GM23338 (cell line): ENCODE results near the gene CHIC2. TPM values are rescaled to one million over a fixed set of nuclear protein-coding genes. Genes with fewer than 3 reads are reported as not detected.
A peak's percentile ranks its signal among the peaks of the same experiment; 100 is the strongest.

Source experiments
- ATAC-seq: fragments of 200-7000 bp; cut with Tn5 transposase; 3 replicates; pipeline ENCODE4 v1.9.1; 2020
- DNase-seq: peaks from one replicate; pipeline ENCODE4 v3.0.0-alpha.2; 2015; ENCODE audit warnings: low spot score
- H2AFZ ChIP-seq: fragments of 200-600 bp; sonication (generic); 2 replicates; pipeline ENCODE4 v1.8.0; 2016; ENCODE audit warnings: antibody characterized with exemption, mild to moderate bottlenecking, moderate library complexity
- H3F3A ChIP-seq: fragments of 200-600 bp; sonication (generic); replicated peaks from 2 replicates; pipeline ENCODE4 v1.8.0; 2017; ENCODE audit warnings: antibody characterized with exemption, mixed run types, low read depth
- H3K27ac ChIP-seq: fragments of 200-600 bp; sonication (generic); 2 replicates; pipeline ENCODE4 v1.6.1; 2016; ENCODE audit warnings: low read depth
- H3K27me3 ChIP-seq: fragments of 200-600 bp; sonication (generic); 2 replicates; pipeline ENCODE4 v1.8.0; 2016; ENCODE audit warnings: mild to moderate bottlenecking, mixed run types, moderate library complexity; ENCODE audit not compliant: insufficient read depth
- H3K36me3 ChIP-seq: fragments of 200-600 bp; sonication (generic); 2 replicates; pipeline ENCODE4 v1.8.0; 2016; ENCODE audit warnings: mild to moderate bottlenecking; ENCODE audit not compliant: insufficient read depth
- H3K4me1 ChIP-seq: fragments of 200-600 bp; sonication (generic); 2 replicates; pipeline ENCODE4 v1.8.0; 2016; ENCODE audit warnings: mild to moderate bottlenecking, moderate library complexity; ENCODE audit not compliant: insufficient read depth
- H3K4me2 ChIP-seq: fragments of 200-600 bp; sonication (generic); 2 replicates; pipeline ENCODE4 v1.7.1; 2017; ENCODE audit warnings: mixed run types
- H3K4me3 ChIP-seq: fragments of 200-600 bp; sonication (generic); 2 replicates; pipeline ENCODE4 v1.6.1; 2016; ENCODE audit warnings: mixed run types
- H3K79me2 ChIP-seq: fragments of 200-600 bp; sonication (generic); replicated peaks from 2 replicates; pipeline ENCODE4 v1.8.0; 2017; ENCODE audit warnings: mild to moderate bottlenecking; ENCODE audit not compliant: insufficient read depth
- H3K9me2 ChIP-seq: fragments of 200-600 bp; sonication (generic); 2 replicates; pipeline ENCODE4 v1.8.0; 2017; ENCODE audit not compliant: insufficient read depth
- H4K20me1 ChIP-seq: fragments of 200-600 bp; sonication (generic); replicated peaks from 2 replicates; pipeline ENCODE4 v1.8.0; 2017; ENCODE audit warnings: mild to moderate bottlenecking; ENCODE audit not compliant: insufficient read depth
- H3K27ac Mint-ChIP-seq: 2 replicates; pipeline ENCODE4 v1.8.0; 2020; ENCODE audit warnings: inconsistent platforms, mild to moderate bottlenecking, moderate library complexity, mixed read lengths
- H3K27me3 Mint-ChIP-seq: 3 replicates; pipeline ENCODE4 v1.8.0; 2022; ENCODE audit warnings: low read depth, mild to moderate bottlenecking, moderate library complexity, mixed read lengths, inconsistent platforms; ENCODE audit not compliant: insufficient read depth, poor library complexity
- H3K36me3 Mint-ChIP-seq: 3 replicates; pipeline ENCODE4 v1.8.0; 2021; ENCODE audit warnings: low read depth, mild to moderate bottlenecking, inconsistent platforms, moderate library complexity, mixed read lengths
- H3K4me1 Mint-ChIP-seq: 3 replicates; pipeline ENCODE4 v1.8.0; 2020; ENCODE audit warnings: mild to moderate bottlenecking, inconsistent platforms, mixed read lengths
- H3K4me3 Mint-ChIP-seq: 3 replicates; pipeline ENCODE4 v1.8.0; 2021; ENCODE audit warnings: moderate library complexity, mild to moderate bottlenecking, inconsistent platforms, mixed read lengths
- H3K9me3 Mint-ChIP-seq: 3 replicates; pipeline ENCODE4 v1.8.0; 2020; ENCODE audit warnings: moderate library complexity, mild to moderate bottlenecking, inconsistent platforms, mixed read lengths
- ETS1 ChIP-seq: IDR thresholded peaks from 2 replicates; pipeline ENCODE4 v1.6.1; 2016; ENCODE audit warnings: antibody characterized with exemption
- EZH2 ChIP-seq: fragments of 200-600 bp; sonication (generic); IDR thresholded peaks from one replicate; pipeline ENCODE4 v1.8.0; 2017; ENCODE audit warnings: antibody characterized with exemption, mild to moderate bottlenecking, low read depth; ENCODE audit not compliant: unreplicated experiment
- EZH2phosphoT487 ChIP-seq: fragments of 200-600 bp; sonication (generic); IDR thresholded peaks from one replicate; pipeline ENCODE4 v1.8.1; 2018; ENCODE audit warnings: antibody characterized with exemption; ENCODE audit not compliant: unreplicated experiment
- JUNB ChIP-seq: IDR thresholded peaks from one replicate; pipeline ENCODE4 v1.6.1; 2016; ENCODE audit warnings: antibody characterized with exemption; ENCODE audit not compliant: unreplicated experiment
- NANOG ChIP-seq: IDR thresholded peaks from 2 replicates; pipeline ENCODE4 v1.6.1; 2016; ENCODE audit warnings: antibody characterized with exemption, borderline replicate concordance
- POLR2AphosphoS5 ChIP-seq: IDR thresholded peaks from 2 replicates; pipeline ENCODE4 v1.6.1; 2016; ENCODE audit warnings: antibody characterized with exemption, low read depth
- ZNF462 ChIP-seq: fragments of 250-450 bp; sonication (Bioruptor Pico); IDR thresholded peaks from 2 replicates; pipeline ENCODE4 v1.5.0; 2020; ENCODE audit warnings: mild to moderate bottlenecking, moderate library complexity
- polyA plus RNA-seq: library from polyadenylated mRNA; unstranded; fragments of >200 nt; fragmentation: Nextera tagmentation; extraction: Ambion mirVana; gene quantifications from 2 replicates; pipeline ENCODE4 v1.2.1, GENCODE V29; 2016
- total RNA-seq: library from RNA; depleted of rRNA; stranded (reverse); fragments of >200 nt; shearing (Covaris generic); gene quantifications from 2 replicates; pipeline ENCODE4 v1.2.3, GENCODE V29; 2014

Gene CHIC2
- total and polyA plus RNA-seq, 2 experiments from 2014 or later: 17.2 to 18.3 TPM

GRCh38 chr4:54001668-54002365 is 62.6 kb downstream of the CHIC2 start (continued):
- TF ChIP-seq ZNF462 (CRISPR knock-in tag): no peak

- peaks cover 22% of the 10 kb centered on the region for H3K4me1 ChIP-seq
- no peak overlapping the region for H3K4me3 Mint-ChIP-seq
Measured at GRCh38 chr4:53997898-53998297, 66.5 kb downstream of the CHIC2 start.

More at GRCh38 chr4:53997898-53998297, 66.5 kb downstream of the CHIC2 start:
- H3K4me3 ChIP-seq: no peak overlapping the region
- no peaks in the 10 kb centered on the region for H3K79me2 ChIP-seq
- no peaks in the 10 kb centered on the region; the same call in 1 of the 3 replicates for H3K36me3 Mint-ChIP-seq
- no peaks in the 10 kb centered on the region for H3F3A ChIP-seq
- DNase-seq (no peak), ATAC-seq (no peak)
- no peaks in the 10 kb centered on the region for H3K9me3 Mint-ChIP-seq
- H3K27me3 ChIP-seq: no peaks in the 10 kb centered on the region
- H4K20me1 ChIP-seq: no peaks in the 10 kb centered on the region
- H2AFZ ChIP-seq: no peak overlapping the region
- no peak overlapping the region for H3K4me2 ChIP-seq
- peak overlapping the region; percentile 57 for H3K27ac Mint-ChIP-seq
- peaks cover 27% of the 10 kb centered on the region for H3K4me1 Mint-ChIP-seq
- H3K9me2 ChIP-seq: no peaks in the 10 kb centered on the region
- H3K27me3 Mint-ChIP-seq: no peaks in the 10 kb centered on the region
- H3K27ac ChIP-seq: no peak overlapping the region
- no peaks in the 10 kb centered on the region for H3K36me3 ChIP-seq
- TF ChIP-seq POLR2AphosphoS5 (no peak), JUNB (no peak), EZH2 (no peak), NANOG (no peak), EZH2phosphoT487 (no peak), ETS1 (no peak)
